A673 (cell line): ENCODE data around the gene SSBP3.

Experiments
- EZH2 ChIP-seq: fragments of 200-600 bp; sonication (generic); IDR thresholded peaks from 2 replicates; pipeline ENCODE4 v1.6.1; 2017; ENCODE audit warnings: borderline replicate concordance, low read depth, mild to moderate bottlenecking, mixed read lengths, antibody characterized with exemption, low read length; ENCODE audit not compliant: poor library complexity, severe bottlenecking
- TF ChIP-seq, protein P1 (sequence below): fragments of 300-800, 200-600 bp; sonication (generic); conservative IDR thresholded peaks from 2 replicates; pipeline ENCODE4 v1.5.1; 2017; ENCODE audit warnings: low read depth, mild to moderate bottlenecking, antibody characterized with exemption, low read length, moderate library complexity, mixed read lengths

DNA sequence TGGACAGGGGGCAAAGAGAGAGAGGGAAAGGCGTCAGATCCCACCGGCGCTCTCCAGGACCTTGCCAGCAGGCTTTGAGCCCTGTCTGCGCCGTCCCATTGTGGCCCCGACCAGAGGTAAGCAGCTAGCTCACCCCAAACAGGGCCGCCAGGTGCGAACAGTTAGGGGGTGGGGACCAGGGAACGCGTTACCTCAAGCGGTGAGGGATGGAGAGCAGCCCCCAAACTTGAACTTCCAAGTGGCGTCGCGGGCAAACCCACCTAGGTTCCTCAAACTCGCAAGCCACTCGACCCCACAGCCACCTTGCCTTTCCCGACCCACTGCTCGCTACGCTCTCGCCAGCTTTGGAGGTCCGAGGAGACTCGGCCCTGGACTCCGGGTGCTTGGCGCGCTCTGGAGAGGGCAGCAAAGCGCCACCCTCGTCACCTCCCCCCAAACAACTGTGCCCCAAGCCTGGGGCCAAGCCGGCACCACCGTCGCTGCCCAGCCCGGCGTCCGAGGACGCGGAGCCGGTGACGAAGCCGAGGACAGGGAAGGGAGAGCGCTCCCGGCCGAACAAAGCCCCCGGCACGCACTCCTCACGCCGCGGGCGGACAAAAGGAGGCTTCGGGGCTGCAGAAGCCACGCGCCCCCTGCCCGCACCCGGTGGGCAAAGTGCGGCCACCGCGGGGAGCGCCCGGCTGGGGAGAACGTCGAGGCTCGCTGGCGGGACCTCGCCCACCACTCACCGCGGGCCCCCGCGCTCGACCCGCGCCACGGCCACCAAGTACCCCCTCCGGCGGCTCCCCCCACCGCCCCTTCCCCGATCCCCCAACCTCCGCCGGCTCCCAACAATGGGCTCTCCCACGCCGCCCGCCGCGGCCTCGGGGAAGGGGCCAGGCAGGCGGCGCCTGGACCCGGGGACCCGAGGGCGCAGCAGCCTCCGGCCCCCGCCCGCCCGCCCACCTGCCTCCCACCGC, 976 bp downstream of the SSBP3 start:
- TF ChIP-seq, protein P1, sequence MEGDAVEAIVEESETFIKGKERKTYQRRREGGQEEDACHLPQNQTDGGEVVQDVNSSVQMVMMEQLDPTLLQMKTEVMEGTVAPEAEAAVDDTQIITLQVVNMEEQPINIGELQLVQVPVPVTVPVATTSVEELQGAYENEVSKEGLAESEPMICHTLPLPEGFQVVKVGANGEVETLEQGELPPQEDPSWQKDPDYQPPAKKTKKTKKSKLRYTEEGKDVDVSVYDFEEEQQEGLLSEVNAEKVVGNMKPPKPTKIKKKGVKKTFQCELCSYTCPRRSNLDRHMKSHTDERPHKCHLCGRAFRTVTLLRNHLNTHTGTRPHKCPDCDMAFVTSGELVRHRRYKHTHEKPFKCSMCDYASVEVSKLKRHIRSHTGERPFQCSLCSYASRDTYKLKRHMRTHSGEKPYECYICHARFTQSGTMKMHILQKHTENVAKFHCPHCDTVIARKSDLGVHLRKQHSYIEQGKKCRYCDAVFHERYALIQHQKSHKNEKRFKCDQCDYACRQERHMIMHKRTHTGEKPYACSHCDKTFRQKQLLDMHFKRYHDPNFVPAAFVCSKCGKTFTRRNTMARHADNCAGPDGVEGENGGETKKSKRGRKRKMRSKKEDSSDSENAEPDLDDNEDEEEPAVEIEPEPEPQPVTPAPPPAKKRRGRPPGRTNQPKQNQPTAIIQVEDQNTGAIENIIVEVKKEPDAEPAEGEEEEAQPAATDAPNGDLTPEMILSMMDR: no peak
- TF ChIP-seq EZH2: no peak
